Middle frontal gyrus (tissue), 1 donor: ENCODE measurements around the gene DLK1.

Experiments used
- DNase-seq: peaks from one replicate; pipeline ENCODE4 v3.0.0-alpha.2; 2015; ENCODE audit warnings: low spot score; ENCODE audit errors: extremely low spot score

Gene DLK1

GRCh38 chr14:100733152-100733850 is 6.6 kb downstream of the DLK1 start:
- DNase-seq: no peak

GRCh38 chr14:100734031-100734990 is 7.6 kb downstream of the DLK1 start:
- DNase-seq: no peak

DNA sequence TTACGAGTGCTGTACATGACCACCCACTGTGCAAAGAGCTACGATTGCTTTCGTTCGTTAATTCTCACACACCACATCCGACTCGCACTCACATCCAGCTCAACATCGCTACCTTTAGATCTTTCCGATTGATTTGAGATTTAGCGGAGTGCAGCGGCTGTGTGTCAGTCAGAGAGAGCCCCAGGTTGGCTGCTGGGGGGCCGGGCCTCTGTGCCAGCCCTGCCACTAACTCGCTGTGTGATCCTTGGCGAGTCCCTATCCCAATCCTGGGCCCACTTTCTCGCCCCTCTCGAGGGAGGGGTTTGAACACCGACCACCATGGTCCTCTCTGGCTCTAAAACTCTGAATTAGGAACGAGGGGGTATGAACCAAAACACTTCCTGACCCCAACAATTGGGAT is 8.6 kb downstream of the DLK1 start:
- no peak for DNase-seq

DNA sequence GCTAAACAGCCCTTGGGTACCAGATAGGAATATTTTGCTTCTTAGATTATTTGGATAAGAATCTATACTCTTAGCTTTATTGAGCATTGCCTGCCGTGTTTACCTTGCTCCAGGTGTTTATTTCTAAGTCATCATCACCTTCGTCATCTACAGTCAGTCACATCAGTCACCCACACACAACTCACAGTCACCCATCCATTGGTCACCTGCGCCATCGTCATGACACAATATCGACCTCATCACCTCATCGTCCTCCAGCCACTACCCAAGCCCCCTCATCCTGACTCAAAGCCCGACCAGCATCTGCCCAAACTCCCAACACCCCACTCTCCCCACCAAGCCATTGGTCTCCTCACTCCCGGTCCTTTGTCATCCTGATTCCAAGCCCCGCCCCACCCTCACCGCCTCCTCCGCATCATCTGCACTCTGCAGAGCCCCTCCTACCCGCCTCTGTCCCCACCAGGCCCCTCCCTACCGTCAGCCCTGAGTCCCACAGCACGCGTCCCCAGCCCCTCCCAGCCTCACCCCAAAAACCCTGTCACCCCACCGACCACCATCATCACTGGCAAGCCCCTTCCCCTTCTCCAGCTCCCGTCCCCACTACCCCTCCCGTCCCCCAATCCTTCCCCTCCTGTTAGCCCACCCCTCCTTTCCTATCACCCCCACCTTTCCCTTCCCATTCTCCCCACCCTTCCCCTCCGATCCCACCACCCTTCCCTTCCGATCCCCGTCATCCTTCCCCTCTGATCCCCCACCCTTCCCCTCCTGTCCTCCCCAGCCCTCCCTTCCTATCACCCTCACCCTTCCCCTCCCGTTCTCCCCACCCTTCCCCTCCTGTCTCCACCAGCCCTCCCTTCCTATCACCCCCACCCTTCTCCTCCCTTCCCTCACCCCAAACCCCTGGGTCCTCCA is 9.8 kb downstream of the DLK1 start:
- DNase-seq: no peak

DNA sequence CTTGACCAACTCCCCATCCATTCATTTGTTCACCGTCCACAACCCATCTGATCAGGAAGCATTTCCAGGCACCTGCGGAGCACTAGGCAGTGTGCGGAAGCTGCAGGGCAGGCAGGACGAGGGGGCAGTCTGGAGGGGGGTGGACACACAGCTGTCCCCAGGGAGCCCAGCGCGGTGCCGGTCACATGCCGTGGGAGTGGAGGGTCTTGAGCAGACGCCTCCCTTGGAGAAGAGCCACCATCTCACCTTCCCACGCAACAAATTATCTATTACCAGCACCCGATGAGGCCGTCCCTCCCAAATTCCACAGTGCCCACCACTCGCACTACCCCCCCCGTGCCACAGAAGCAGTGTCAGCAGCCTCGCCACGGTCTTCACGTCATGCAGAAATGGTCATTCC is 10.8 kb downstream of the DLK1 start:
- DNase-seq: no peak

GRCh38 chr14:100738269-100738691 is 11.6 kb downstream of the DLK1 start:
- no peak for DNase-seq

DNA sequence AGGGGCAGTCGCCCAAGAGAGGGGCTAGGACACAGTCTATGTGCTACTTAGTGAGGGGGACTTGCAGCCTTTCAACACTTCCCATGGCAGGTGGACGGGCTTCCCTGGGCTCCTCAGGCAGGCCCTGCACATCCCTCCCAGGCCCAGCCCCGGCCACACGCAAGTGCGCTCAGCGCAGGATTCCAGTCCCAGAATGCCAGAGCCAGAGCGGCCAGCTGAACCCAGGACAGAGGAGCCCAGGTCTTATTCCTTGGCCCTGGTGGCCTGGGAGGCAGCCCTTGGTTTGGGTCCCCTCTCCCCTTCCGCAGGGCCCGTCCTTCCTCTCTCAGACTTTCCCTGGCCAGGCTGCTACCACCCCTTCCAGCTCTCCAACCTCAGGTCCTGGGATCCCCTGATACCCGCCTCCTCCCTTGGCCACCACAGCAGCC is 12.0 kb downstream of the DLK1 start:
- DNase-seq: no peak

DNA sequence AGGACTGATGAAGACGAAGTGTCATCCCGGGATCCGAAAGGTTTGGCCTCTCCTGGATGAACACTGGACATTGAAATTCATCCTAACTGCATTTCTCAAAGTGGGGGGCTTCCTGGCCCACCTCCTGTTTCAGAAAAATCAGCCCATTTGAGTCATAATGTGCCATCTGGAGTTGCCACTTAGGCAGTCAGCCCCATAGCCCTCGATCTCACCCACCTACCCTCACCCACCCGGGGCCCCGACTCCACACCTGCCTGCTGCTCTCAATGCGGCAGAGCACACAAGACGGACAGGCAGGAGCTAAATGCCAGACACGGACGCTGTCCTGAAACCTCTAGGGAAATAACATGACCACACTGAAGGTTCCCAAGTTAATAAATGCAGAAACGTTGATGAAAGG is 12.6 kb downstream of the DLK1 start:
- no peak for DNase-seq

GRCh38 chr14:100740196-100740825 is 13.6 kb downstream of the DLK1 start:
- no peak for DNase-seq

GRCh38 chr14:100740929-100741328 is 14.2 kb downstream of the DLK1 start:
- DNase-seq: no peak

DNA sequence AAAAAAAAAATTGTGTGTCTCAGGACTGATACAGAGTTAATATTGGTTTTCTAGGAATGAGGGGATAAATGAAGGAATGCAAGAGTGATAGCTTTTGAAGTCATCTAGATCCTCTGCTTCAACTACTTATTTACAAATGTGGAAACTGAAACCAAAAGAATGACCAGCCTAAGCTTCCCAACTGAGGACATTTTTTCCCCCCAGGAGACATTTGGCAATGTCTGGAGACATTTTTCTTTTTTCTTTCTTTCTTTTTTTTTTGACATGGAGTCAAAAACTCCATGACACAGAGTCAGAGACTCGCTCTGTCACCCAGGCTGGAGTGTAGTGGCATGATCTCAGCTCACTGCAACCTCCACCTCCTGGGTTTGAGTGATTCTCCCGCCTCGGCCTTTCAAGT is 15.3 kb downstream of the DLK1 start:
- DNase-seq: no peak

DNA sequence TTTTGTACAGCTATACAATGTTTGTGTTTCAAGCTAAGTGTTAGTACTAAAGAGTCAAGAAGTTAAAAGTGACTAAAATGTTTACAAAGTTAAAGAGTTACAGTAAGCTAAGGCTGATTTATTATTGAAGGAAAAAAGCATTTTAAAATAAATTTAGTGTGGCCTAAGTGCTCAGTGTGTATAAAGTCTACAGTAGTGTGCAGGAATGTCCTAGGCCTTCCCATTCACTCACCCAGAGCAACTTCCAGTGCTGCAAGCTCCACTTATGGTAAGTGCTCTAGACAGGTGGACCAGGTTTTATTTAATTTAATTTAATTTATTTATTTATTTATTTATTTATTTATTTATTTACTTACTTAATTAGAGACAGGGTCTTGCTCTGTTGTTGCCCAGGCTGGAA is 19.6 kb downstream of the DLK1 start:
- DNase-seq: no peak

DNA sequence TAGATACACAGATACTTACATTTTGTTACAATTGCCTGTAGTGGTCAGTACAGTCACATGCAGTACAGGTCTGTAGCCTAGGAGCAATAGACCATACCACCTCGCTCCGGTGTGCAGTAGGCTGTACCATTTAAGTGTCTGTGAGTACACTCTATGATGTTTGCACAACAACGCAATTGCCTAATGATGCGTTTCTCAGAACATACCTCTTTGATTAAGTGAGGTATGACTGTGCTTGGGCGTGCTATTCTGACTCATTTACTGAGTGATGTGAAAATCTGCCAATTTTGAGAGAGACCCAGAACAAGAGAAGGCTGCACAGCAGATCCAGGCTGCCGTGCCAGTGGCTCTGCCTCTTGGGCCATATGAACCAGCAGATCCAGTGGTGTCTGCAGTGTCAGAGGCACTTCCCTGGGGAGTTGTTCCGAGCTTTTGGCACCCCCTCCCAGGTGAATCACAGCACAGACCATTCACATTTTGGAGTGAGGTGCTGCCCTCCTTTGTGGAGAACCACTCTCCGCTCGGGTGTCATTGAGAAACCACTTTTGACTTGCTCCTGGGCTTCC is 20.4 kb downstream of the DLK1 start:
- no peak for DNase-seq

DNA sequence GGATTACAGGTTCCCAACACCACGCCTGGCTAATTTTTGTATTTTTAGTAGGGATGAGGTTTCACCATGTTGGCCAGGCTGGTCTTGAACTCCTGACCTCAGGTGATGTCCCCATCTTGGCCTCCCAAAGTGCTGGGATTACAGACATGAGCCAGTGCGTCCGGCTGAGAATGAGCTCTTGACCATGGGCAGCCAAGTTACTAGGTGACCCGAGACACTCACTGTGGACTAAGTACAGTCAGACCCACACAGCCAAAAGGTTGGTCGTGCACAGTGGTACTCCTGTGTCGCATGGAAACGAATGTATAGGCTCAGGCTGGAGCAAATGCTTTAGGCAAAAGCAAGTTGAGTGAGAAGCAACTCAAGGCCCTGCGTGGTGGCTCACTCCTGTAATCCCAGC is 21.0 kb downstream of the DLK1 start:
- no peak for DNase-seq

GRCh38 chr14:100748403-100748802 is 21.7 kb downstream of the DLK1 start:
- DNase-seq: no peak

GRCh38 chr14:100748944-100749343 is 22.3 kb downstream of the DLK1 start:
- DNase-seq: no peak

GRCh38 chr14:100749967-100750597 is 23.4 kb downstream of the DLK1 start:
- DNase-seq: no peak

- DNase-seq: no peak
These were observed 24.3 kb downstream of the DLK1 start for GRCh38 chr14:100750762-100751699.

DNA sequence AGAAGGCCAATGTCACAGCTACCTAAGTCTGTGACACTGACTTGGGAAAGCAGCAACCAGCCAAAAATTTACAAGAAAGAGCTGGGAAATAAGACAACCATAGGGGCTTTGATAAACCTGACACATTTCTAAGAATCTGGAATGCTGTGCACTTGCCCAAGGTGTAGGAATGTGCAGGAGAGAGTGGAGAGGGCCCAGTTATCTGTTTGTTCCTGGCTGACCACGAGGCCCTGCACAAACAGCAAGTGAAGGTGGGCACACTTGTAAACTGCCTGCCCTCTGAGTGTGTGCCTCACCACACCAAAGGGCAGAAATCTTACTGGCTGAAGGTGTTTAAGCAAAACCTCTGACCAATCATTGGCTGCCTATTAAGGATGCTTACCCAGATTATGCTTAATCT is 27.3 kb downstream of the DLK1 start:
- DNase-seq: no peak
